ENCODE results near the gene SPNS3. TPM values are rescaled to one million over a fixed set of nuclear protein-coding genes. Genes with fewer than 3 reads are reported as not detected.

Gene SPNS3
- total and polyA plus RNA-seq, 2 of the 8 experiments (the other 6 are each of a cell fraction or from before 2014, with no cell fraction given) = not detected

GRCh38 chr17:4520060-4520893, 86.5 kb downstream of the SPNS3 start (continued):
- TF ChIP-seq RBBP5 (IDR thresholded peaks at IDR 0.05; ENCODE audit: borderline replicate concordance, low read depth, low read length) = no peak
